GM19238 (cell line): ENCODE results near the gene PLLP.
A peak's percentile ranks its signal among the peaks of the same experiment; 100 is the strongest.

Experiments
- DNase-seq: peaks from one replicate; pipeline ENCODE4 v3.0.0; 2011; ENCODE audit warnings: low spot score; ENCODE audit not compliant: insufficient read length

The PLLP gene

GRCh38 chr16:57257455-57258070, 26.9 kb downstream of the PLLP start:
- no peak for DNase-seq

GRCh38 chr16:57256601-57257395, 27.7 kb downstream of the PLLP start:
- DNase-seq, result no peak

GRCh38 chr16:57255686-57256415, 28.6 kb downstream of the PLLP start:
- no peak for DNase-seq

GRCh38 chr16:57253466-57253865, 31.0 kb downstream of the PLLP start:
- DNase-seq, result no peak

- DNase-seq, result no peak
These were observed 32.2 kb downstream of the PLLP start for GRCh38 chr16:57252148-57252721.

GRCh38 chr16:57251352-57251751, 33.1 kb downstream of the PLLP start:
- no peak for DNase-seq

GRCh38 chr16:57245472-57246113, 38.9 kb downstream of the PLLP start:
- DNase-seq, result peak; percentile 35

- peak; percentile 99 for DNase-seq
These were observed 39.6 kb downstream of the PLLP start, which contains the start of gene ARL2BP for GRCh38 chr16:57244767-57245471. Gene ARL2BP (plus strand): TSS chr16:57245259. CDS start chr16:57245368, 109 bp downstream.

GRCh38 chr16:57244463-57244766, 40.1 kb downstream of the PLLP start:
- no peak for DNase-seq

- no peak for DNase-seq
These were observed 41.8 kb downstream of the PLLP start for GRCh38 chr16:57242650-57243049.

- no peak for DNase-seq
These were observed 43.6 kb downstream of the PLLP start for GRCh38 chr16:57240851-57241250.

GRCh38 chr16:57239107-57239506, 45.4 kb downstream of the PLLP start:
- DNase-seq, result no peak

GRCh38 chr16:57238682-57239081, 45.8 kb downstream of the PLLP start:
- no peak for DNase-seq

GRCh38 chr16:57236022-57236350, 48.5 kb downstream of the PLLP start:
- DNase-seq, result no peak

- no peak for DNase-seq
These were observed 49.1 kb downstream of the PLLP start for GRCh38 chr16:57235128-57236021.

- no peak for DNase-seq
These were observed 49.8 kb downstream of the PLLP start for GRCh38 chr16:57234707-57235092.

- DNase-seq, result no peak
These were observed 50.3 kb downstream of the PLLP start for GRCh38 chr16:57233944-57234706.

GRCh38 chr16:57231821-57232350, 52.6 kb downstream of the PLLP start:
- no peak for DNase-seq

GRCh38 chr16:57229079-57229478, 55.4 kb downstream of the PLLP start:
- DNase-seq, result no peak
